RCC 7860 (cell line): ENCODE results near the gene AADACL4.
"Not testable (repeated sequence)": the region's sequence is repeated elsewhere in the genome, so short reads cannot be mapped to it uniquely, and the experiment has no call there.

Experiments used
- DNase-seq: peaks from one replicate; pipeline ENCODE4 v3.0.0-alpha.2; 2015; ENCODE audit warnings: low spot score
- FAIRE-seq: peaks from 2 replicates; lab custom pipeline; 2012; peaks lifted over from hg19 to GRCh38; lab: Jason Lieb, UNC

The AADACL4 gene

DNA sequence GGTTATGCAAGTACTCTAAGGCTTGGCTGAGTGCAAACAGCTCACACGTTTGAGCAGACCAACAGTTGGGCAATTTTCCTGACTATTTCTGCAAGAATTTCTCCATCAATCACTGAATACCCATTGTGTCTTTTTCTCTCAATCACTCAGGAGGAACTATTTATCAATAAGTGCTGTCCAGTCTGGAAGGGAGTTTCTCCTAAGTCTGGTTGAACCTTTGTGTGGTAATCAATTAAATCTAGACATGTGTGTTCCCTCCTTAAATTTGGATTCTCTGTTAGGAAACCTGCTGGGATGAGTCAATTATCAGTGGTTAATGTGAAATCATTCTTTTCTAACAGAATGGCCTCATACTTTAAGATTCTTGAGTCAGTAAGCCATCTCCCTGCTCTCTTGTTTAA is 65.2 kb downstream of the AADACL4 start:
- DNase-seq, result no peak
- FAIRE-seq, result no peak

DNA sequence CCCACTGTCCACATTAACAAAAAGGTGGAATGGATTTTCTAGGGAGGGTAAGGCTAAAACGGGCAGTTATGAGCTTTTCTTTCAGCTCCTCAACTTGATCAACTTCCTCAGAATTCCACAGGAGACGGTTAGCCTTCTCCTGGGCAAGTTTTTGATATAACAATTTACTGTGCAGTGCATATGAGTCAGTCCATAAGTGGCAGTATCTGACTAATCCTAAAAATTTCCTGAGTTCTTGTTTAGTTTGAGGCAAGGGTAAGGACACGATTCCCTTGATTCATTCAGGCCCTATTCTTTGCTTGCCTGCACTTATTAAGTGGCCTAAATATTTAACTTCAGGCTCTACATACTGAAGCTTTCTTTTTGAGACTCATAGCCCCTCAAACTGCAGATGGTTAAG is 65.8 kb downstream of the AADACL4 start:
- FAIRE-seq, result no peak

DNA sequence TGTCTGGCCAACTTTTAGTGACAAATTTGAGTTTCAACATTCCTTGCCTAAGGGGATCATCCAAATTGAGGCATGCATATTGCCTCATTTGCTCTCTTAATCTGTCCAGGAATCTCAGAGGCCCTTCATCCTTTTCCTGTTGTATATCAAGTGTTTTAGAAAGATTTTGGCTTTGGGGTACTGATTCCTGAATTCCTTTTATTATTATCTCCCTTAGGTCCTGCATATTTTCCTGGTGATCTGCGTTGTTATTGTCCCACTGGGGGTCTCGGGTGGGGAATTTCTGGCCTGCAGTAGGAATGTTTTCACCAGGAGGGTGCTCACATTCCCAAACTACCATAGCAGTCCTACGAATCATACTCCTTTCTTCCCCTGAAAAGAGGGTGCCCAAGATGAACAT is 67.7 kb downstream of the AADACL4 start:
- no peak for FAIRE-seq
- DNase-seq, result no peak

More for the DNA sequence above, 65.8 kb downstream of the AADACL4 start:
- no peak for DNase-seq

DNA sequence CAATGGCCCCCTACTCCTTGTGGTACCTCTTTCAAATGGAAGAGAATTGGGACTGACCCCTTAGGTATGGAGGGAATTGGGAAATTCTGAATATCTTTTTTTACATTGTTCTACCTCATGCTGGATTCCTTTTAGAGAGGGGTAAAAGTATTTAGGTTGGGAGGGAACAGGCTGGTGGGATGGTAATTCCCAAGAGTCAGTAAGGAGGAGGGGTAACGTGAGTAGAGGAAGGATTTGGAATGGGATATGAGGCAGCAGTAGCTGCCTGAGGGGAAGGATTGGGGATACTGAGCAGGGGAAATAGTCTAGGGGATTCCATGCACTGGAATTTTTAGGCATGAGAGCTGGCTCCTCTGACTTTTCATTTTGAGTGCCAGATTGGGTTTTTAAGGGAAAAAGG is 68.2 kb downstream of the AADACL4 start:
- DNase-seq (no peak), FAIRE-seq (no peak)

DNA sequence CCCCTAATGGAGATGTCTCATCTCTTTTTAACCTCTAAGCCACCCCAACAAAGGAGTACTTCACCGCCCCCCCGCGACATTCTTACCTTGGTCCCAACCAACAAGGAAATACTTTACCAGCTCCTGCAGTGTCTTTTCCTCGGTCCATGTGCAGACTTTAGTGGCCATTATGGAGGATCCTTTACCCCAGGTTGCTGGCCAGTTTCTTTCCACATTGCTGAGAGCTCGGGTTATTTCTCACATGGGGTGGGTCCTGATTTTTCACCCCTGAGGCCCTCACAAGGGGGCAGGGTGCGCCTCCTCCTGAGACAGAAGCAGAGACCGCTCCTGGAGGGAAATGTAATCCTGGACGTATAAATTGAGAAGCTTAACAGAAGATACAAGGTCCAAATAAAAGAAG is 69.0 kb downstream of the AADACL4 start:
- FAIRE-seq, result no peak
- DNase-seq, result no peak

DNA sequence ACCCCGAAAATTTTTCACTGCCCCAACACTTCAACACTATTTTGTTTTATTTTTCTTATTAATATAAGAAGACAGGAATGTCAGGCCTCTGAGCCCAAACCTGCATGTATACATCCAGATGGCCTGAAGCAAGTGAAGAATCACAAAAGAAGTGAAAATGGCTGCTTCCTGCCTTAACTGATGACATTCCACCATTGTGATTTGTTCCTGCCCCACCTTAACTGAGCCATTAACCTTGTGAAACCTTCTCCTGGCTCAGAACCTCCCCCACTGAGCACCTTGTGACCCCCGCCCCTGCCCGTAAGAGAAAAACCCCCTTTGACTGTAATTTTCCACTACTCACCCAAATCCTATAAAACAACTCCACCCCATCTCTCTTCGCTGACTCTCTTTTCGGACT is 69.8 kb downstream of the AADACL4 start:
- not testable (repeated sequence) for FAIRE-seq

DNA sequence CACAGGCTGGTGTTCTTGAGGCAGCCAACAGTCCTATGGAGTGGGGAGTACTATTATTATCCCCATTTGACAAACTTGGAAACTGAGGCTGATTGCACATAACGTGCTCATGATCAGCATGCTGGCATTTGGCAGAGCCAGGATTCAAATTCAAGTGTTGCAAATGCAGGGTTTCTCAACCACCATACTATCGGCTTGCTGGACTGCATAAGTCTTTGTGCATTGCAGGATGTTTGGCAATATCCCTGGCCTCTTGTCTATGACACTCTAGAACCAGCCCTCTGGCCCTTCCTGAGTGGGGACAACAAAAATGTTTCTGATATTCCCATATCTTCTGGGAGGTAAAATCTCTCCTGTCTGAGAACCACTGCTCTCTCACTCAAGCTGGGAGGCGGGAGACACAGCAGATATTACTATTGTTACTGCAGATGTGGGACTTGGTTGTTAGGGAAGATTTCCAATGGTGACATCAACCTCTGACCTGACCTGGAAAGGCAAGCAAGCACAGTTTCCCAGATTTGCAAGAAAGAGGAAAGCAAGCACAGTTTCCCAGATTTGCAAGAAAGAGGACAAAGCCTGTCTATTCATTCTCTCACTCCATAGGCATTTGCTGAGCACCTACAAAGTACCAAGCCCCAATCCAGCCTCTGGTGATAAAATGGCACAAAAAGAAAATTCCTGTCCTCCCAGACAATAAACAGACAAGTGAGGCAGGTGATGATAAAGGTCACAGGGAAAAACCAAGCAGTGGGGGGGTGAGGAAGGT is 71.0 kb downstream of the AADACL4 start:
- DNase-seq (no peak), FAIRE-seq (no peak)

More for the DNA sequence above, 69.8 kb downstream of the AADACL4 start:
- not testable (repeated sequence) for DNase-seq

DNA sequence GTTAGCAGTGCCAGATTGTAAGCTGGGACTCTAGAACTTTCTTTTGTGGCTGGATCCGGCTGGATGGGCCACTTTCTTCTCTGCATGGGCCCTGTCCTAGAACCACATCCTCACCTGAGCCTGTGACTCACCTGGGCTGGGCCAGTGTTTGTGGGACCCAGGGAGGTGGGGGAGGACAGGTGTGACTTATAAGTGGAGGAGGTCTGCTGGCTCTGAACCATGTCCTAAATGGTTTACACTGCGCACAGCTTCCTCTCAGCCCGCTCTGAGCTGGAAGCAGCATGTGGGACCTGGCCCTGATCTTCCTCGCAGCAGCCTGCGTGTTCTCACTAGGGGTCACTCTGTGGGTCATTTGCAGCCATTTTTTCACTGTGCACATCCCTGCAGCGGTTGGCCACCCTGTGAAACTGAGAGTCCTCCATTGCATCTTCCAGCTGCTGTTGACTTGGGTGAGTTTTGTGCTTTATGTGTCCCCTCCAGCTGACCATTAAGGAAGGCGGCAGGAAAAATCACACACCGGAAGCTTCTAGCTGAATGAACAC is 72.1 kb downstream of the AADACL4 start, which contains the start of gene AADACL3:
TSS of gene AADACL3 (plus strand) at position 215 of the 542 bp plus-strand sequence. CDS start at position 282, 67 bp downstream.
- no peak for DNase-seq
- FAIRE-seq, result no peak
